K562 treated with DMSO at 1 percent for 4 hours (cell line): Measurements from ENCODE around the gene NXF2B. TPM values are rescaled to one million over a fixed set of nuclear protein-coding genes. Genes with fewer than 3 reads are reported as not detected.

Experiments used
- total RNA-seq: library from RNA; unstranded; fragments of 300-600 nt; gene quantifications from 2 replicates; pipeline ENCODE4 v1.2.3, GENCODE V29; 2022; ENCODE audit not compliant: insufficient read depth

Gene NXF2B
- 15.8 and 25.0 TPM in 2 replicates for total RNA-seq

GRCh38 chrX:102439908-102440307 is at the start of gene NXF2B:
Gene NXF2B (minus strand): TSS chrX:102440008. CDS start chrX:102380036, 59,972 bp downstream.

GRCh38 chrX:102471762-102472220 is 32.0 kb upstream of the NXF2B start, which contains the start of gene TCP11X2:
Gene TCP11X2 (minus strand): TSS chrX:102471812.

Other genes starting within 250 kb of the NXF2B start
- gene TCP11X1, start 224.7 kb downstream of the NXF2B start, total RNA-seq = not detected in 2 replicates
- 4.2 and 10.0 TPM in 2 replicates for gene NXF2, start 192.8 kb downstream of the NXF2B start, total RNA-seq
- not detected in 2 replicates for gene TCP11X2, start 31.8 kb upstream of the NXF2B start, total RNA-seq
- not detected in 2 replicates for gene TMSB15A, start 76.7 kb upstream of the NXF2B start, total RNA-seq
- gene ARMCX5, start 159.5 kb upstream of the NXF2B start, total RNA-seq = 4.8 and 6.3 TPM in 2 replicates
- 0.26 and 0.28 TPM in 2 replicates for gene GPRASP1, start 211.5 kb upstream of the NXF2B start, total RNA-seq